Heart right ventricle (tissue), 16 donors: ENCODE data around the gene ZDHHC1. TPM values are rescaled to one million over a fixed set of nuclear protein-coding genes. Genes with fewer than 3 reads are reported as not detected.

Source experiments
- ATAC-seq, 8 donors: fragments of 200-7000 bp; cut with Tn5 transposase; one replicate each; pipeline ENCODE4 v1.9.1; 2020; ENCODE audit warnings: mild to moderate bottlenecking in 8 of 8, moderate library complexity in 8 of 8, moderate number of reproducible peaks in 1 of 8
- DNase-seq, 2 donors: peaks; one replicate each; pipeline ENCODE4 v3.0.0-alpha.2; 2020
- H3K27ac ChIP-seq, 10 donors: fragments of 200-600 bp; sonication (generic) in 2 of 10; one replicate each; pipeline versions ENCODE4 v1.5.0 to v1.8.0; 2020 to 2022; ENCODE audit warnings: mild to moderate bottlenecking in 3 of 10
- H3K27me3 ChIP-seq, 7 donors: fragments of 200-600 bp; one replicate each; pipeline ENCODE4 v1.8.0; 2021 to 2022; ENCODE audit warnings: mild to moderate bottlenecking in 2 of 7
- H3K36me3 ChIP-seq, 9 donors: fragments of 200-600 bp; sonication (generic) in 1 of 9; one replicate each; pipeline versions ENCODE4 v1.5.0 to v1.8.0; 2020 to 2022; ENCODE audit warnings: mild to moderate bottlenecking in 2 of 9
- H3K4me1 ChIP-seq, 9 donors: fragments of 200-600 bp; sonication (generic) in 1 of 9; one replicate each; pipeline versions ENCODE4 v1.5.0 to v1.8.0; 2020 to 2022; ENCODE audit warnings: mild to moderate bottlenecking in 4 of 9
- H3K4me3 ChIP-seq, 10 donors: fragments of 200-600 bp; sonication (generic) in 2 of 10; one replicate each; pipeline versions ENCODE4 v1.5.0 to v1.8.0; 2020 to 2022; ENCODE audit warnings: mild to moderate bottlenecking in 7 of 10, moderate library complexity in 2 of 10
- H3K9me3 ChIP-seq, 11 donors: fragments of 200-600 bp in 10 of 11; sonication (generic) in 2 of 11; one replicate each; pipeline versions ENCODE4 v1.5.0 to v1.8.0; 2013 to 2022; ENCODE audit warnings: mild to moderate bottlenecking in 2 of 11, control low read depth in 1 of 11, moderate library complexity in 1 of 11
- WGBS, 2 donors: extraction: QIAGEN DNeasy Blood & Tissue Kit; methylation state at CpG; one replicate each; pipeline ENCODE4 v1.1.7; 2013; ENCODE audit warnings: inconsistent platforms in 1 of 2; 5-methylcytosine and 5-hydroxymethylcytosine counted together
- intact Hi-C, 10 donors: fragments of 100-400 bp; cut with DNase I; formaldehyde crosslinking; loops; one replicate each; pipeline versions ENCODE4 v1.11.1 to v1.14.2; 2022
- polyA plus RNA-seq, 2 donors: library from polyadenylated mRNA; stranded (reverse); fragments of 200-250 nt; gene quantifications; one replicate each; pipeline ENCODE4 v1.2.3, GENCODE V29; 2013
- total RNA-seq, 10 donors: library from RNA; stranded (reverse); fragmentation: NEBNext Ultra II Directional in 3 of 10; extraction: Animal tissue kit (Norgen Biotek cat#: 25700) in 3 of 10; gene quantifications; one replicate each; pipeline versions ENCODE4 v1.2.1 to v1.2.4, GENCODE V29; 2021 to 2023
- TF ChIP-seq, protein P1 (sequence below), 9 donors: fragments of 200-600 bp; sonication (generic) in 2 of 9; IDR thresholded peaks; one replicate each; pipeline versions ENCODE4 v1.5.0 to v1.8.0; 2021 to 2022; ENCODE audit warnings: antibody characterized with exemption in 9 of 9, mild to moderate bottlenecking in 5 of 9, moderate library complexity in 1 of 9
- donor health status: Arrhythmogenic right ventricular cardiomyopathy.
- donor health status: ischemic (EF 13 %, LVEDD 7.1; RV severe dilation, severe dysfunction).
- donor health status: healthy with polysubstance abuse.
- donor health status: DM: no; HTN: yes; CAD: no.
- donor health status: DM: no; HTN: no; CAD: no.
- donor health status: ischemic (EF 25% LVEDD 6.9; RV normal size, moderate dysfunction).
- donor health status: ischemic (EF 25% LVEDD 5.7; RV mildly dilated, moderate dysfunction).
- donor health status: healthy.
- donor health status: DM: yes; HTN: yes; CAD: no.
- donor health status: Ischemic cardiomyopathy.
- donor health status: ischemic (EF 35%, LVEDD 5.7; RV mildly dilated, moderate dysfunction).
- donor health status: nonischemic (EF 11% LVEDD 7.7; RV severe dilation, severe dysfunction).
- donor health status: DM: yes; HTN: yes; CAD: no.
- donor health status: PGD.
- donor health status: ischemic (EF 29% LVEDD 5.4; RV normal size, mild dysfunction).
- donor health status: nonischemic (EF 23%, LVEDD 6.1; RV moderate dilation, normal function).

The ZDHHC1 gene
- total and polyA plus RNA-seq, 12 donors = 3.2 to 6.3 (median 4.1) TPM

DNA sequence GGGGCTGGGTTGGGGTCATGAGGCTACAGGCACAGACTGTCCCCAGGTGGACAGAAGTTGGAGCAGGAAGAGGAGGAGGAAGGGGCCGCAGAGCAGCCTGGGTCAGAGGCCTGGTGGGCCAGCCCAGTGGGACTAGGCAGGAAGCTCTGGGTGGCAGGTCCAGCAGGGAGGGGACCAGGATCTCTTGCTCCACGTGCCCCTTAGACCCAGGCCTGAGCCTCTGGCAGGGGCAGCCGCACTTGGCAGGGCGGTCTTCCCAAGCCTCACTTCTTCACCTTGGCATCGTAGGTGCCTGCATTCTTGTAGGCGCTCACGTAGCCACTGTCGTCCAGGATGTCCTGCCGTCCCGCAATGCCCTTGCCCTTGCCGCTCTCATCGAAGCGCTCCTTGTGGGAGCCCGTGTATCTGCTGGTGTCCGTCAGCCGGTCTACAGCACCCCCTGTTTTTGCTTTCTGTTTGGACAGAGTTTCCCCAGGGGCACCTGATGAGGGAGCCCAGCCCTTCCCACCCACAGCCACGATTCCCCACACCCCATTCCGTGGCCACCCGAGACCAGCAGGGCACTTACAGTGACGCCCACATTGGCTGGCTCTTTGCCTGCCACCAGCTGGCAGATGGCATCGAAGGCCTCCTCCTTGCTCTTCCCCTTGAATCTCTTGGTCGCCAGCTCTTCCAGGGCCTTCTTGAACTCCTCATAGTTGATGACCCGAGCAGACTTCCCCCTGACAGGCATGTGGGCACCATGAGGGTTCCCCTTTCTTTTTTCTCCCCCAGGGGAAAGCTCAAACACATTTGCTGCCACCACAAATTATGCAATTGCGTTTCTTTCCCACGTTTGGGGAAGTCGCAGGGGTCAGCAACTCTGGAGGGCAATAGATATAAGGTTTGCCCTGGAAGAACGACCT, 26.1 kb downstream of the ZDHHC1 start:
- Histone ChIP-seq H3K36me3 (no peaks in the 10 kb centered on the region), H3K4me3 (no peak overlapping the region), H3K27ac (no peak overlapping the region), H3K9me3 (no peaks in the 10 kb centered on the region), H3K4me1 (peaks cover 4 to 53% (median 20%) of the 10 kb centered on the region in 9 donors), H3K27me3 (peaks cover 0 to 29% (median 9%) of the 10 kb centered on the region in 7 donors)
- intact Hi-C loops = loop anchor here in 4 of 10 donors (5.0 to 10.0 kb wide), 4 partner anchors 105 to 125 kb away; partner anchors contain the start of gene PLEKHG4 (in 2 of the 4)
- TF ChIP-seq, protein P1, sequence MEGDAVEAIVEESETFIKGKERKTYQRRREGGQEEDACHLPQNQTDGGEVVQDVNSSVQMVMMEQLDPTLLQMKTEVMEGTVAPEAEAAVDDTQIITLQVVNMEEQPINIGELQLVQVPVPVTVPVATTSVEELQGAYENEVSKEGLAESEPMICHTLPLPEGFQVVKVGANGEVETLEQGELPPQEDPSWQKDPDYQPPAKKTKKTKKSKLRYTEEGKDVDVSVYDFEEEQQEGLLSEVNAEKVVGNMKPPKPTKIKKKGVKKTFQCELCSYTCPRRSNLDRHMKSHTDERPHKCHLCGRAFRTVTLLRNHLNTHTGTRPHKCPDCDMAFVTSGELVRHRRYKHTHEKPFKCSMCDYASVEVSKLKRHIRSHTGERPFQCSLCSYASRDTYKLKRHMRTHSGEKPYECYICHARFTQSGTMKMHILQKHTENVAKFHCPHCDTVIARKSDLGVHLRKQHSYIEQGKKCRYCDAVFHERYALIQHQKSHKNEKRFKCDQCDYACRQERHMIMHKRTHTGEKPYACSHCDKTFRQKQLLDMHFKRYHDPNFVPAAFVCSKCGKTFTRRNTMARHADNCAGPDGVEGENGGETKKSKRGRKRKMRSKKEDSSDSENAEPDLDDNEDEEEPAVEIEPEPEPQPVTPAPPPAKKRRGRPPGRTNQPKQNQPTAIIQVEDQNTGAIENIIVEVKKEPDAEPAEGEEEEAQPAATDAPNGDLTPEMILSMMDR (IDR thresholded peaks at IDR 0.05) = no peak
- DNase-seq (peak; percentile 43 to 50), ATAC-seq (peak in 2 of 8 donors; percentile 7 to 11)
- 85 to 87% methylated on average over 27 of the region's 27 CpGs for WGBS, 2 donors

DNA sequence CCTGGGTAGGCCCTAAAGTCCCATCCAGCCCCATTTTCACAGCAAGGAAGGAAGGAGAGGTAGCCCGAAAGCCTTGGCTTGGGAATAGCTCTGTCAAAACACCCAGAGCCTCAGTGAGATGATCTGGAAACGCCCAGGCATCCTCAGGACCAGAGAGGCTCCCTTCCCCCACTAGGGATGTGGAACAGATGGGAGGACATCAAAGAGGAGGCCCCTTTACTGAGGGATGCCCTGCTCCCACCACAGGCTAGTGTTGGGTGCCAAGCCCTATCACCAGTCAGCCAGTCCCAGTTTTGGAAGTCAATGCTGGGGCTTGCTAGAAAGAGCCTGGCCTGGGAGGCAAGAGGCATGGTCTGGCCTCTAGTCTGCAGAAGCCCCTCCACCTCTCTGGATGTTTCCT, 27.7 kb downstream of the ZDHHC1 start:
- Histone ChIP-seq H3K27ac (no peak overlapping the region), H3K4me3 (no peak overlapping the region), H3K27me3 (peaks cover 0 to 14% (median under 1%) of the 10 kb centered on the region in 7 donors), H3K9me3 (no peaks in the 10 kb centered on the region), H3K36me3 (no peaks in the 10 kb centered on the region), H3K4me1 (peaks cover 4 to 38% (median 12%) of the 10 kb centered on the region in 9 donors)
- intact Hi-C loops = no loop called here
- ATAC-seq (no peak), DNase-seq (no peak)
- TF ChIP-seq, protein P1 (IDR thresholded peaks at IDR 0.05) = no peak
- 93 to 97% methylated on average over 2 of the region's 2 CpGs for WGBS, 2 donors

DNA sequence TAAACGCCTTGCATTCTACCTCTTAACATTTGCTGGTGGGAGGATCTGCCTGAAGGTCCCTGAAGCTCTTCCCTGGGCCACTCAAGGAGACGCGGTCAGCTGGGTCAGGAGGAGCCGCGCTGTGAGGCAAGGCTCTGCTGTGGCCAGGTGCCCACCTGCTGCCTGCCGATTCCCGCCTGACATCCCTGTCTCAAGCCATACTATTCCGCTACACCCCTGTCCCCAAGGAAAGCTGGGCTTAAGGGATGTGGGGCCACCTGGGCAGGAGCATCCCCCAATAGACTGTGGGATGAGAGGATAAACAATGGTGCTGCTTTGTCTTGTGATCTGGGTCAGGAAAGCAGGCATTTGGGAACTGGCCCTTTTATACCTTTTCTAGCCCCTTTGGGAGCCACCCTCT, 28.1 kb downstream of the ZDHHC1 start:
- no peak for DNase-seq
- Histone ChIP-seq H3K4me3 (no peak overlapping the region), H3K36me3 (no peaks in the 10 kb centered on the region), H3K27me3 (peaks cover 0 to 10% (median 0%) of the 10 kb centered on the region in 7 donors), H3K9me3 (no peaks in the 10 kb centered on the region), H3K27ac (no peak overlapping the region), H3K4me1 (peaks cover 4 to 34% (median 10%) of the 10 kb centered on the region in 9 donors)
- ATAC-seq = no peak
- intact Hi-C loops = no loop called here
- WGBS, 2 donors = 92 to 94% methylated on average over 8 of the region's 8 CpGs
- TF ChIP-seq, protein P1 (IDR thresholded peaks at IDR 0.05) = no peak

DNA sequence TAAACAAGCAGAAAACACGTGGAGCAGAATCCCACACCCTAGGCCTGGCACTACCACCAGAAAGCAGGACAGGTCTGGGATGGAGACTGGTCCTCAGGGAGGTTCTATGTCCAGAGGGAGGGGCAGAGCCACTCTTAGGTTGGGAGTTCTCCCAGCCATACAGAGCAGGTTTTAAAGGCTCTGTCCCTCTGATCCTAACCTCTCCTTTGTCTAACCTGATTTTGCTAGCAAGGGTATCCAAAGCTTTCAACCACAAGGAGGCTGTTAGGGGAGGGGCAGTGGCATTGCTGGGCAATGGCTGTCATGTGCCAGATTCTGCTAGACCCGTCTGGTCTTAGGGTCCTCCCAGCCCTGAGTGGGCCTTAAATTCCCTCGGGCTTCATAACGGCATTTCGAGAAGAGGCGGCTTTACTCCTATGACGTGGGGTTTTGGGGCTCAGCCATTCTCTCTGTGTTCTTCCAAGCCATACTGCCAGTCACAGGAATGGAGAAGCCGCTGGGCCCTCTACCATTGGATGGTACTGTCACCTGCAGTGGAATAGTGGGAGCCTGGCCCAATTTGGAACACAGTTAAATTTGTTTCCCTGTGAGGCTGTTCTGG, 28.7 kb downstream of the ZDHHC1 start:
- DNase-seq (no peak), ATAC-seq (no peak)
- 84 to 85% methylated on average over 8 of the region's 8 CpGs for WGBS, 2 donors
- Histone ChIP-seq H3K27me3 (peaks cover 0 to 6% (median 0%) of the 10 kb centered on the region in 7 donors), H3K4me1 (peaks cover 0 to 30% (median 4%) of the 10 kb centered on the region in 9 donors), H3K36me3 (no peaks in the 10 kb centered on the region), H3K4me3 (no peak overlapping the region), H3K9me3 (no peaks in the 10 kb centered on the region), H3K27ac (no peak overlapping the region)
- TF ChIP-seq, protein P1 (IDR thresholded peaks at IDR 0.05) = no peak
- intact Hi-C loops = no loop called here
